ENCODE results near the gene XRCC3. TPM values are rescaled to one million over a fixed set of nuclear protein-coding genes. Genes with fewer than 3 reads are reported as not detected.

XRCC3 gene
- total RNA-seq, 2 donors from 2014 or later = 39.2 to 42.6 TPM

DNA sequence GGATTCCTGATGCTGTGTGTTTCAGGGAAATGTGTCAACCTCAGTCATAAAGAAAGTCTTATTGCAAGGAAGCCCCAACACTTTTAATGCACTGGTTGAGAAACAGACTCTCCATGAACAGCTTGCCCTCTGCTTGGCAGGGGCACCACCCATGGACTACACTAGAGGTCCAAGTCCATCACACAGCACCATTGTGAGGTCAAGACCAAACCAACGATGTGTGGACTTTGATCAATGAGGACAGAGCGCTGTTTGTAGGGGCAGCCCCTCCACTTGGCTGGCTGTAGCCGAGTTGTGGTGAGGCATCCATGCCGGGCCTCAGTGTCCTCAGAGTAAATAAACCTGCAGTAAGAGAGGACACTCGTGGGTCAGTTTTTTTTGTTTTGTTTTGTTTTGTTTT, 30.2 kb upstream of the XRCC3 start:
- Histone ChIP-seq H3K9me3 (ENCODE audit: control insufficient read depth, low read length) (no peaks in the 10 kb centered on the region), H3K36me3 (ENCODE audit: control insufficient read depth, insufficient read depth, low read length) (peaks cover 5% of the 10 kb centered on the region), H3K4me3 (ENCODE audit: low read length) (no peak overlapping the region), H3K4me1 (ENCODE audit: control insufficient read depth, insufficient read depth, low read length) (no peaks in the 10 kb centered on the region), H3K27ac (ENCODE audit: low read depth, low read length) (no peak overlapping the region), H3K27me3 (ENCODE audit: control insufficient read depth, insufficient read depth, low read length, poor library complexity, severe bottlenecking) (no peaks in the 10 kb centered on the region), H3K9ac (ENCODE audit: extremely low read depth, low read length, poor library complexity, severe bottlenecking) (no peak overlapping the region)
- H3K27me3 Mint-ChIP-seq (ENCODE audit: insufficient read depth) = no peaks in the 10 kb centered on the region
- H3K27ac Mint-ChIP-seq = no peak overlapping the region
- H3K36me3 Mint-ChIP-seq (ENCODE audit: low read depth) = peaks cover 19% of the 10 kb centered on the region
- DNase-seq = peak; percentile 26
- WGBS, 2 experiments (ENCODE audit: insufficient coverage in 1 of 2, insufficient read length in 1 of 2) = 90 to 94% methylated on average over 4 to 5 of the region's 5 CpGs
- no peaks in the 10 kb centered on the region for H3K9me3 Mint-ChIP-seq
- TF ChIP-seq, protein P1, sequence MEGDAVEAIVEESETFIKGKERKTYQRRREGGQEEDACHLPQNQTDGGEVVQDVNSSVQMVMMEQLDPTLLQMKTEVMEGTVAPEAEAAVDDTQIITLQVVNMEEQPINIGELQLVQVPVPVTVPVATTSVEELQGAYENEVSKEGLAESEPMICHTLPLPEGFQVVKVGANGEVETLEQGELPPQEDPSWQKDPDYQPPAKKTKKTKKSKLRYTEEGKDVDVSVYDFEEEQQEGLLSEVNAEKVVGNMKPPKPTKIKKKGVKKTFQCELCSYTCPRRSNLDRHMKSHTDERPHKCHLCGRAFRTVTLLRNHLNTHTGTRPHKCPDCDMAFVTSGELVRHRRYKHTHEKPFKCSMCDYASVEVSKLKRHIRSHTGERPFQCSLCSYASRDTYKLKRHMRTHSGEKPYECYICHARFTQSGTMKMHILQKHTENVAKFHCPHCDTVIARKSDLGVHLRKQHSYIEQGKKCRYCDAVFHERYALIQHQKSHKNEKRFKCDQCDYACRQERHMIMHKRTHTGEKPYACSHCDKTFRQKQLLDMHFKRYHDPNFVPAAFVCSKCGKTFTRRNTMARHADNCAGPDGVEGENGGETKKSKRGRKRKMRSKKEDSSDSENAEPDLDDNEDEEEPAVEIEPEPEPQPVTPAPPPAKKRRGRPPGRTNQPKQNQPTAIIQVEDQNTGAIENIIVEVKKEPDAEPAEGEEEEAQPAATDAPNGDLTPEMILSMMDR (conservative IDR thresholded peaks at IDR 0.05) = no peak
- H3K4me3 Mint-ChIP-seq = no peak overlapping the region
- H3K4me1 Mint-ChIP-seq = peaks cover 8% of the 10 kb centered on the region

DNA sequence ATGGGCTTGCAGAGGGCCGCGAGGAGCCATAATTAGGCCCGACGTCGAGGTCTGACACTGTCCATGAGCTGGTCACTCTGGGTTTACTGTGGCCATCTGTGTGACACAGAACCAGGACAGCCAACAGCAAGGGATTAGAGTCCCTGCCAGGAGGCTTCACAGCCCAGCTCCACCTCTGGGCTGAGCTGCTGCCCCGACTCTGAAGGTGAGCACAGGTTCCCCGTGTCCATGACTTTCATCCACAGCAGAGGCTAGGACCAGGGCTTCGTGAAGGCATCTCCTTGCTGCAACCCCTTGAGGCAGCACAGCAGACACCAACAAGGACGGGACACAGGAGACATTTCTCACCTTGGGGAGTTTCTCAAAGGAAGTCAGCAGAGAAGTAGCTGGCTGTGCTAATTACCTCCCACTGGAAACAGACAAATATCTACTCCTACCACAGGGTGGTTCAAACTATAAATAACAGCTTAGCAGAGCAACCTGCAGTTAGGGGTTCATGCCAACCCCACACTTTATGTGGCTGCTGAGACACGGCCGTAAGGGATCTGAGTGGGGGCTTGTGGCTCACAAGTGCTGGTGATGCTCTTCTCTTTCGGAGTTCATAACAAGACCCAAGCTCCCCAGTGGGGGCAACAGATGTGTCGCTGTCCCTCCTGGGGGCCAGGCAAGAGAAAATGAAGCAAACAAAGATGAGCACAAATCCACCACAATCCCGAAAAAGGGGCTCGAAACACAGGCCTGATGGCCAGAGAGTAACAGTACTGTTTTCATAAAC, 29.6 kb upstream of the XRCC3 start:
- Mint-ChIP-seq H3K4me3 (no peak overlapping the region), H3K9me3 (no peaks in the 10 kb centered on the region), H3K27me3 (ENCODE audit: insufficient read depth) (no peaks in the 10 kb centered on the region), H3K4me1 (peaks cover 8% of the 10 kb centered on the region), H3K27ac (no peak overlapping the region), H3K36me3 (ENCODE audit: low read depth) (peaks cover 23% of the 10 kb centered on the region)
- DNase-seq = peak; percentile 49
- Histone ChIP-seq H3K9ac (ENCODE audit: extremely low read depth, low read length, poor library complexity, severe bottlenecking) (no peak overlapping the region), H3K36me3 (ENCODE audit: control insufficient read depth, insufficient read depth, low read length) (peaks cover 5% of the 10 kb centered on the region), H3K27ac (ENCODE audit: low read depth, low read length) (no peak overlapping the region), H3K4me1 (ENCODE audit: control insufficient read depth, insufficient read depth, low read length) (no peaks in the 10 kb centered on the region), H3K9me3 (ENCODE audit: control insufficient read depth, low read length) (no peaks in the 10 kb centered on the region), H3K27me3 (ENCODE audit: control insufficient read depth, insufficient read depth, low read length, poor library complexity, severe bottlenecking) (no peaks in the 10 kb centered on the region), H3K4me3 (ENCODE audit: low read length) (no peak overlapping the region)
- TF ChIP-seq, protein P1 (conservative IDR thresholded peaks at IDR 0.05) = no peak
- WGBS, 2 experiments (ENCODE audit: insufficient coverage in 1 of 2, insufficient read length in 1 of 2) = 91 to 92% methylated on average over 15 of the region's 15 CpGs

DNA sequence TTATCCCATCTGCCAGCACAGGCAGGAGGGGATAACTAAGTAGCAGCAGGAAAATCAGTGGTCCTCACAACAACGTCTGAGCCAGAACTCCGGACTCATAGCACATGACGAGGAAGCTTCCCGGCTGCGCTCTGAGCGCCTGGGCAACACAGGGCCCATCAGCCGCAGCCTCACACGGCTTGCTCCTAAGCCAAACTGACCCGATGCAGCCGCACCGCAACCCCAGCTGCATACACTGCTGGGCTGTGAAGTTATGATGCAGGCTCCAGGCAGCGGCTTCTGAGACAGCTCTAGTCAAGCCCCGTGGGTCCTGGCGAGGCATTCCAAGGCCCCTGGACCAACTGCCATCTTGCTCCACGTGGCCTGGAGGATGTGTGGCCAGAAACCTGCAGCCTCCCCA, 28.4 kb upstream of the XRCC3 start:
- H3K4me1 ChIP-seq (ENCODE audit: control insufficient read depth, insufficient read depth, low read length) = no peaks in the 10 kb centered on the region
- H3K27me3 ChIP-seq (ENCODE audit: control insufficient read depth, insufficient read depth, low read length, poor library complexity, severe bottlenecking) = no peaks in the 10 kb centered on the region
- WGBS, 2 experiments (ENCODE audit: insufficient coverage in 1 of 2, insufficient read length in 1 of 2) = 95 to 96% methylated on average over 14 to 15 of the region's 15 CpGs
- H3K4me3 Mint-ChIP-seq = no peak overlapping the region
- no peaks in the 10 kb centered on the region for H3K9me3 ChIP-seq (ENCODE audit: control insufficient read depth, low read length)
- H3K27ac ChIP-seq (ENCODE audit: low read depth, low read length) = no peak overlapping the region
- peaks cover 8% of the 10 kb centered on the region for H3K4me1 Mint-ChIP-seq
- no peak overlapping the region for H3K9ac ChIP-seq (ENCODE audit: extremely low read depth, low read length, poor library complexity, severe bottlenecking)
- no peaks in the 10 kb centered on the region for H3K27me3 Mint-ChIP-seq (ENCODE audit: insufficient read depth)
- H3K36me3 Mint-ChIP-seq (ENCODE audit: low read depth) = peaks cover 28% of the 10 kb centered on the region
- TF ChIP-seq, protein P1 (conservative IDR thresholded peaks at IDR 0.05) = no peak
- peak overlapping the region; percentile 35 for H3K27ac Mint-ChIP-seq
- H3K9me3 Mint-ChIP-seq = no peaks in the 10 kb centered on the region
- peak; percentile 43 for DNase-seq
- no peak overlapping the region for H3K4me3 ChIP-seq (ENCODE audit: low read length)
- peaks cover 11% of the 10 kb centered on the region for H3K36me3 ChIP-seq (ENCODE audit: control insufficient read depth, insufficient read depth, low read length)
